Psoas muscle (tissue), 8 donors: ENCODE data around the gene ANKFY1. TPM values are rescaled to one million over a fixed set of nuclear protein-coding genes. Genes with fewer than 3 reads are reported as not detected.
A peak's percentile ranks its signal among the peaks of the same experiment; 100 is the strongest.

Source experiments
- ATAC-seq, 4 donors: fragments of 200-7000 bp; cut with Tn5 transposase; one replicate each; pipeline ENCODE4 v1.9.1; 2020; ENCODE audit warnings: moderate library complexity in 3 of 4, mild to moderate bottlenecking in 2 of 4
- DNase-seq, 2 donors: peaks; one replicate each; pipeline ENCODE4 v3.0.0-alpha.2; 2020
- H3K27ac ChIP-seq: fragments of 200-600 bp; one replicate; pipeline ENCODE4 v1.8.0; 2022
- H3K27me3 ChIP-seq, 3 donors: fragments of 200-600 bp in 1 of 3; one replicate each; pipeline versions ENCODE4 v1.6.1 to v1.8.0; 2013 to 2022; ENCODE audit warnings: low read length in 2 of 3, mild to moderate bottlenecking in 2 of 3, moderate library complexity in 1 of 3; ENCODE audit not compliant: insufficient read depth in 3 of 3
- H3K36me3 ChIP-seq, 2 donors: fragments of 200-600 bp in 1 of 2; one replicate each; pipeline versions ENCODE4 v1.6.1 to v1.8.0; 2013 to 2022; ENCODE audit warnings: low read depth in 1 of 2, mild to moderate bottlenecking in 1 of 2, moderate library complexity in 1 of 2; ENCODE audit not compliant: insufficient read depth in 1 of 2
- H3K4me1 ChIP-seq: fragments of 200-600 bp; one replicate; pipeline ENCODE4 v1.8.0; 2022
- H3K4me3 ChIP-seq: fragments of 200-600 bp; one replicate; pipeline ENCODE4 v1.8.0; 2022; ENCODE audit warnings: mild to moderate bottlenecking
- H3K9me3 ChIP-seq: fragments of 200-600 bp; one replicate; pipeline ENCODE4 v1.8.0; 2022
- CTCF ChIP-seq: fragments of 200-600 bp; IDR thresholded peaks from one replicate; pipeline ENCODE4 v1.8.0; 2022; ENCODE audit warnings: antibody characterized with exemption
- WGBS, 3 donors: extraction: QIAGEN DNeasy Blood & Tissue Kit; methylation state at CpG; one replicate each; pipeline versions ENCODE4 v1.1.6 to v1.1.7; 2013; 5-methylcytosine and 5-hydroxymethylcytosine counted together
- intact Hi-C, 2 donors: fragments of 100-400 bp; cut with DNase I; formaldehyde crosslinking; loops; one replicate each; pipeline versions ENCODE4 v1.11.0 to v1.14.2; 2022
- polyA plus RNA-seq, 3 donors: library from polyadenylated mRNA; stranded (reverse); fragments of 200-250 nt; gene quantifications; one replicate each; pipeline ENCODE4 v1.2.3, GENCODE V29; 2013
- total RNA-seq, 4 donors: library from RNA; stranded (reverse); fragmentation: NEBNext Ultra II Directional in 2 of 4; extraction: Animal tissue kit (Norgen Biotek cat#: 25700) in 2 of 4; gene quantifications; one replicate each; pipeline versions ENCODE4 v1.2.1 to v1.2.4, GENCODE V29; 2021 to 2023
- donor health status: healthy with polysubstance abuse.
- donor health status: DM: no; HTN: no; CAD: no; lungs with moderate emphysema.
- donor health status: Bipolar disorder and iron deficiency.
- donor health status: healthy.
- donor health status: DM: yes; HTN: yes; CAD: no.
- donor health status: DM: no; HTN: no; CAD: no.
- donor health status: DM: no; HTN: no; CAD: no.
- donor health status: DM: yes; HTN: yes; CAD: no.

The ANKFY1 gene
- total and polyA plus RNA-seq, 7 donors: 5.7 to 18.8 (median 12.8) TPM

GRCh38 chr17:4208238-4208637 lies 55.5 kb downstream of the ANKFY1 start:
- WGBS, 3 donors: 52 to 79% (median 70%) methylated on average over 4 of the region's 4 CpGs
- H3K9me3 ChIP-seq: no peaks in the 10 kb centered on the region
- peaks cover 10% of the 10 kb centered on the region for H3K4me1 ChIP-seq
- H3K27ac ChIP-seq: peak overlapping the region; percentile 53
- intact Hi-C loops: loop anchor here in 1 of 2 donors (5.0 kb wide), 1 partner anchor 159 kb away; the partner anchor contains the start of gene UBE2G1
- H3K36me3 ChIP-seq: peaks cover 3 to 57% of the 10 kb centered on the region in 2 donors
- no peak overlapping the region for H3K4me3 ChIP-seq
- ATAC-seq (no peak), DNase-seq (no peak)
- no peaks in the 10 kb centered on the region for H3K27me3 ChIP-seq
- TF ChIP-seq CTCF: no peak

GRCh38 chr17:4206962-4207361 lies 56.8 kb downstream of the ANKFY1 start:
- H3K27ac ChIP-seq: no peak overlapping the region
- H3K27me3 ChIP-seq: no peaks in the 10 kb centered on the region
- peaks cover 10% of the 10 kb centered on the region for H3K4me1 ChIP-seq
- ATAC-seq (no peak), DNase-seq (no peak)
- no peak overlapping the region for H3K4me3 ChIP-seq
- intact Hi-C loops: loop anchor here in 1 of 2 donors (5.0 kb wide), 1 partner anchor 160 kb away; the partner anchor contains the start of gene UBE2G1
- no peak for TF ChIP-seq CTCF
- H3K9me3 ChIP-seq: no peaks in the 10 kb centered on the region
- H3K36me3 ChIP-seq: peaks cover 3 to 57% of the 10 kb centered on the region in 2 donors
- 82 to 90% (median 84%) methylated on average over 10 of the region's 10 CpGs for WGBS, 3 donors

DNA sequence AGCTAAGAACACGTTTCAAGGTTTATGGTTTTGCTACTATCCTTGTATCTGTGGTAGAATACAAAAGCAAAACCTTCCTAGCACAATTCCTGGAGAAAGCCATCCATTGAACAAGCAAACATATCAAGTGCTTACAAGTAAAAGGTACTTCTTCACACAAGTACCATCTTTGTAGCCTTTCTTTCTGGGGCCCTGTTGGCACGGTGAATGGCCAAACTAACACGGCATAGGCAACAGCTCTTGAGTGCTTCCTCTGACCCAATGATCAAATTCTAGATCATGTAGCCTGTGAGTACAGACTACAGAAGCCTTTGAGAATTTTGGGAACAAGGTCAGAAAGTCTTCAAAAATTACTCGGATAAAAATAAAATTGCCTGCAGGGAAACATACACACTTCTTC lies 57.9 kb downstream of the ANKFY1 start:
- Histone ChIP-seq H3K4me3 (no peak overlapping the region), H3K4me1 (peaks cover 10% of the 10 kb centered on the region), H3K27me3 (no peaks in the 10 kb centered on the region), H3K36me3 (peaks cover 3 to 57% of the 10 kb centered on the region in 2 donors), H3K9me3 (no peaks in the 10 kb centered on the region), H3K27ac (no peak overlapping the region)
- intact Hi-C loops: loop anchor here in 1 of 2 donors (5.0 kb wide), 1 partner anchor 161 kb away; the partner anchor contains the start of gene UBE2G1
- ATAC-seq: no peak
- 70 to 71% (median 70%) methylated on average over 4 of the region's 4 CpGs for WGBS, 3 donors
- no peak for DNase-seq
- no peak for TF ChIP-seq CTCF

DNA sequence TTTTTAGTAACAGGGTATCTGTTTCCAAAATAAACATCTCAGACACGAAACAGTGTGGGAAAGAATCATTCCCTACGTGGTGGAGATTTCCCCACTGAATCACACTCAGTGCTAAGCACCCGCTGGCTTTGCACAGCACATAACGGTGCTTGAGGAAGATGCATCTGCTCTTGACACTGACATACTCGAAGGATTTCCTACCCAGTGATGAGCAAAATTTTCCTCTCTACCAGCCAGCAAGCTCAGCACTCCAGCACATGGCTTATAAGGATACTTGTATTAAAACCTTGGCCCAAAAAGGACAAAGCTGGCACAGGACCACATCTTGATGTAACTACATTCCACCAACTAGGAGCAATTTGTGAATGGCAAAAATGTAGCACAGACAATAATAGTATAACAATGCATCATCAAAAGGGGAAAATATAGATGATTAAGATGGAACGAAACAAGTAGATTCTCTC lies 59.0 kb downstream of the ANKFY1 start:
- H3K36me3 ChIP-seq: peaks cover 3 to 64% of the 10 kb centered on the region in 2 donors
- ATAC-seq (peak; percentile 67 to 82 (median 80)), DNase-seq (peak; percentile 56 to 57)
- H3K27me3 ChIP-seq: no peaks in the 10 kb centered on the region
- H3K4me1 ChIP-seq: peaks cover 11% of the 10 kb centered on the region
- intact Hi-C loops: loop anchor here in 1 of 2 donors (5.0 kb wide), 1 partner anchor 163 kb away; the partner anchor contains the start of gene UBE2G1
- TF ChIP-seq CTCF: no peak
- whole genome bisulfite sequencing, 3 donors: 11 to 21% (median 18%) methylated on average over 6 of the region's 6 CpGs
- H3K4me3 ChIP-seq: no peak overlapping the region
- H3K9me3 ChIP-seq: no peaks in the 10 kb centered on the region
- peak overlapping the region; percentile 69 for H3K27ac ChIP-seq

DNA sequence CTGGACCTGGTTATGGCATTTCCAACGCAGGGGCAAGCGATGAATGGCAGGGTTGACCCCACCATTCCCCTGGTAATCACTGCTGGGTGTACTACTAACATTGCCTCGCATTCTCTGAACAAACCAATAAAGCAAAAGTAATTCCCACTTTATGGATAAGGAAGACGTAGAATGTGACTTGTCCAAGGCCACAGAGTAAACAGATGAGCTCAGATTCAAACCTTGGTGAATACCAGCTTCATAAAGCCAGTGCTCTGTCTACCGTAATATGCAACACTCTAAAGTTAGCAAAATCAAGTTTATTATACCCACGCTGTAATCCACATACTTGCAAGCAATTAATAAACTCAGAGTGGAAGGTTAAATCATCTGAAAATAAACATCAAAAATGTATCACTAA lies 59.6 kb downstream of the ANKFY1 start:
- intact Hi-C loops: no loop called here
- peaks cover 3 to 58% of the 10 kb centered on the region in 2 donors for H3K36me3 ChIP-seq
- H3K27me3 ChIP-seq: no peaks in the 10 kb centered on the region
- 63 to 68% (median 65%) methylated on average over 6 of the region's 6 CpGs for WGBS, 3 donors
- H3K4me3 ChIP-seq: no peak overlapping the region
- TF ChIP-seq CTCF: no peak
- peak in 1 of 4 donors; percentile 31 for ATAC-seq
- H3K4me1 ChIP-seq: peaks cover 13% of the 10 kb centered on the region
- peak overlapping the region; percentile 69 for H3K27ac ChIP-seq
- no peaks in the 10 kb centered on the region for H3K9me3 ChIP-seq
- no peak for DNase-seq
